Cardiac ventricle fibroblast (primary cell): Measurements from ENCODE around the gene WDR55. TPM values are rescaled to one million over a fixed set of nuclear protein-coding genes. Genes with fewer than 3 reads are reported as not detected.

Experiments
- total RNA-seq: library from RNA; depleted of rRNA; stranded (reverse); fragments of >200 nt; gene quantifications from 2 replicates; pipeline ENCODE4 v1.2.3, GENCODE V29; 2015

WDR55 gene
- total RNA-seq = 15.8 and 18.2 TPM in 2 replicates

GRCh38 chr5:140664359-140665119, at the start of gene WDR55:
Gene WDR55 (plus strand): TSS chr5:140664904. CDS start chr5:140664913, 9 bp downstream.

GRCh38 chr5:140633021-140633471, 31.7 kb upstream of the WDR55 start, which contains the start of gene CD14:
Gene CD14 (minus strand): TSS chr5:140633175. CDS start chr5:140633071, 104 bp downstream.

GRCh38 chr5:140639148-140639981, 25.3 kb upstream of the WDR55 start, which contains the start of gene TMCO6:
Gene TMCO6 (plus strand): TSS chr5:140639451. CDS start chr5:140639528, 77 bp downstream.

GRCh38 chr5:140673187-140673976, 8.7 kb downstream of the WDR55 start, which contains the start of gene DND1:
Gene DND1 (minus strand): TSS chr5:140673576. CDS start chr5:140673542, 34 bp downstream.

GRCh38 chr5:140690941-140691924, 26.5 kb downstream of the WDR55 start, which contains the start of the genes HARS1 and HARS2:
Gene HARS1 (minus strand): TSS chr5:140691370. CDS start chr5:140691304, 66 bp downstream.
Gene HARS2 (plus strand): TSS chr5:140691455. CDS start chr5:140691649, 194 bp downstream.

GRCh38 chr5:140700177-140701144, 35.8 kb downstream of the WDR55 start, which contains the start of gene ZMAT2:
Gene ZMAT2 (plus strand): TSS chr5:140700447. CDS start chr5:140700461, 14 bp downstream.

Other genes starting within 250 kb of the WDR55 start
- 7.4 and 15.3 TPM in 2 replicates for gene EIF4EBP3, start 117.2 kb upstream of the WDR55 start, total RNA-seq
- gene SRA1, start 107.4 kb upstream of the WDR55 start, total RNA-seq = 24.0 and 25.6 TPM in 2 replicates
- gene APBB3, start 100.3 kb upstream of the WDR55 start, total RNA-seq = 8.4 and 9.0 TPM in 2 replicates
- 26.9 and 37.6 TPM in 2 replicates for gene SLC35A4, start 100.1 kb upstream of the WDR55 start, total RNA-seq
- gene CD14, start 31.7 kb upstream of the WDR55 start, total RNA-seq = 0.15 and 1.3 TPM in 2 replicates
- 26.7 and 72.8 TPM in 2 replicates for gene TMCO6, start 25.5 kb upstream of the WDR55 start, total RNA-seq
- 47.4 and 58.0 TPM in 2 replicates for gene NDUFA2, start 17.3 kb upstream of the WDR55 start, total RNA-seq
- 62.4 and 66.5 TPM in 2 replicates for gene IK, start 17.1 kb upstream of the WDR55 start, total RNA-seq
- not detected in 2 replicates for gene DND1, start 8.7 kb downstream of the WDR55 start, total RNA-seq
- gene HARS1, start 26.5 kb downstream of the WDR55 start, total RNA-seq = 43.6 and 55.7 TPM in 2 replicates
- gene HARS2, start 26.6 kb downstream of the WDR55 start, total RNA-seq = 20.3 and 21.3 TPM in 2 replicates
- gene ZMAT2, start 35.5 kb downstream of the WDR55 start, total RNA-seq = 18.2 and 25.1 TPM in 2 replicates
- gene PCDHA1, start 121.2 kb downstream of the WDR55 start, total RNA-seq = 0.05 TPM in 1 of 2 replicates, not detected in the other
- gene PCDHA2, start 129.9 kb downstream of the WDR55 start, total RNA-seq = not detected in 2 replicates
- 0.10 and 0.25 TPM in 2 replicates for gene PCDHA3, start 136.2 kb downstream of the WDR55 start, total RNA-seq
- gene PCDHA4, start 142.2 kb downstream of the WDR55 start, total RNA-seq = 0.24 and 0.31 TPM in 2 replicates
- gene PCDHA5, start 156.7 kb downstream of the WDR55 start, total RNA-seq = not detected in 2 replicates
- gene PCDHA6, start 163.1 kb downstream of the WDR55 start, total RNA-seq = 0.37 and 0.64 TPM in 2 replicates
- gene PCDHA7, start 169.4 kb downstream of the WDR55 start, total RNA-seq = 0.15 and 0.56 TPM in 2 replicates
- gene PCDHA8, start 176.3 kb downstream of the WDR55 start, total RNA-seq = 0.06 TPM in 1 of 2 replicates, not detected in the other
- 0.05 TPM in 1 of 2 replicates, not detected in the other for gene PCDHA9, start 183.5 kb downstream of the WDR55 start, total RNA-seq
- 0.06 and 0.59 TPM in 2 replicates for gene PCDHA10, start 191.0 kb downstream of the WDR55 start, total RNA-seq
- gene PCDHA11, start 204.1 kb downstream of the WDR55 start, total RNA-seq = not detected in 2 replicates
- 0.06 and 0.34 TPM in 2 replicates for gene PCDHA12, start 210.4 kb downstream of the WDR55 start, total RNA-seq
- gene PCDHA13, start 217.2 kb downstream of the WDR55 start, total RNA-seq = 0.39 TPM in 1 of 2 replicates, not detected in the other